HCT116 (cell line): Measurements from ENCODE around the gene SNX9. TPM values are rescaled to one million over a fixed set of nuclear protein-coding genes. Genes with fewer than 3 reads are reported as not detected.
"Not testable (repeated sequence)": the region's sequence is repeated elsewhere in the genome, so short reads cannot be mapped to it uniquely, and the experiment has no call there.

Source experiments
- ATAC-seq: fragments of 200-7000 bp; cut with Tn5 transposase; 2 replicates; pipeline ENCODE4 v1.9.1; 2020; ENCODE audit warnings: mild to moderate bottlenecking, moderate library complexity
- BruUV-seq: library from RNA; stranded (reverse); fragments of 400-500 nt; replicated peaks from 2 replicates; lab custom pipeline; 2021; lab: Mats Ljungman, UMichigan
- CTCF ChIA-PET: fragments of 300-600 bp; sonication (Branson Sonifier 250); formaldehyde crosslinking; loops from one replicate; lab custom pipeline; 2021; ENCODE audit warnings: antibody characterized with exemption; lab: Charles Lee
- POLR2A ChIA-PET: fragments of 300-600, 350-600 bp; sonication (Branson Sonifier 250); formaldehyde crosslinking; loops from one replicate; lab custom pipeline; 2021; ENCODE audit warnings: antibody characterized with exemption; lab: Charles Lee
- RAD21 ChIA-PET, 2 experiments: fragments of 300-600 bp; sonication (Branson Sonifier 250); formaldehyde crosslinking; loops; one replicate each; lab custom pipeline; 2023; ENCODE audit warnings: low total read pairs in 2 of 2; ENCODE audit not compliant: uncharacterized antibody in 2 of 2, unreplicated experiment in 2 of 2, low non-redundant PET in 1 of 2; lab: Charles Lee
- DNase-seq: peaks from one replicate; pipeline ENCODE4 v3.0.0-alpha.2; 2010; ENCODE audit warnings: low read depth, low spot score
- H2AFZ ChIP-seq: fragments of 200-600 bp; shearing (Covaris generic), sonication (generic); 2 replicates; pipeline ENCODE4 v1.6.1; 2017; ENCODE audit warnings: low read depth, mixed run types, mixed read lengths, antibody characterized with exemption, low read length; ENCODE audit not compliant: poor library complexity, severe bottlenecking
- H3K27ac ChIP-seq: 2 replicates; pipeline ENCODE4 v1.5.1; 2012; ENCODE audit warnings: low read depth, low read length
- H3K27me3 ChIP-seq: fragments of 200-600 bp; sonication (generic); 2 replicates; pipeline ENCODE4 v1.6.1; 2016; ENCODE audit warnings: mixed run types, low read length, mixed read lengths; ENCODE audit not compliant: insufficient read depth
- H3K36me3 ChIP-seq, 2 experiments: fragments of 200-500 bp in 1 of 2; fragments of 200-600 bp in 1 of 2; sonication (Bioruptor generic) in 1 of 2; sonication (generic) in 1 of 2; 2 replicates each; pipeline versions ENCODE4 v1.5.1 to v1.6.1; 2014 to 2016; ENCODE audit warnings: low read length in 2 of 2, inconsistent platforms in 1 of 2, mixed read lengths in 1 of 2, mixed run types in 1 of 2; ENCODE audit not compliant: insufficient read depth in 2 of 2, control insufficient read depth in 1 of 2
- H3K4me1 ChIP-seq, 2 experiments: fragments of 200-600 bp in 1 of 2; sonication (generic) in 1 of 2; 2 replicates each; pipeline versions ENCODE4 v1.5.1 to v1.6.1; 2012 to 2017; ENCODE audit warnings: low read length in 2 of 2, inconsistent platforms in 1 of 2, mild to moderate bottlenecking in 1 of 2, mixed read lengths in 1 of 2, mixed run types in 1 of 2, moderate library complexity in 1 of 2; ENCODE audit not compliant: insufficient read depth in 2 of 2, control insufficient read depth in 1 of 2
- H3K4me2 ChIP-seq: fragments of 200-600 bp; sonication (generic); 2 replicates; pipeline ENCODE4 v1.6.1; 2017; ENCODE audit warnings: mixed run types, low read length, mixed read lengths
- H3K4me3 ChIP-seq, 2 experiments: fragments of 200-600 bp in 1 of 2; sonication (generic) in 1 of 2; replicated peaks in 1 of 2; 2 replicates each; pipeline ENCODE4 v1.5.1; 2011 to 2016; ENCODE audit warnings: low read length in 2 of 2, control low read depth in 1 of 2, low read depth in 1 of 2, mild to moderate bottlenecking in 1 of 2, mixed read lengths in 1 of 2, mixed run types in 1 of 2
- H3K79me2 ChIP-seq: fragments of 200-600 bp; sonication (generic); 2 replicates; pipeline ENCODE4 v1.6.1; 2017; ENCODE audit warnings: mild to moderate bottlenecking, mixed run types, low read length, moderate library complexity, mixed read lengths; ENCODE audit not compliant: insufficient read depth
- H3K9ac ChIP-seq: fragments of 200-600 bp; sonication (generic); 2 replicates; pipeline ENCODE4 v1.6.1; 2016; ENCODE audit warnings: low read length, mixed read lengths
- H3K9me2 ChIP-seq: fragments of 200-600 bp; sonication (generic), shearing (Covaris generic); 2 replicates; pipeline ENCODE4 v1.6.1; 2017; ENCODE audit warnings: mixed run types, mild to moderate bottlenecking, moderate library complexity; ENCODE audit not compliant: insufficient read depth
- H3K9me3 ChIP-seq, 2 experiments: fragments of 200-500 bp in 1 of 2; fragments of 200-600 bp in 1 of 2; sonication (Bioruptor generic) in 1 of 2; sonication (generic) in 1 of 2; 2 replicates each; pipeline ENCODE4 v1.6.1; 2014 to 2017; ENCODE audit warnings: low read length in 2 of 2, mixed read lengths in 2 of 2, inconsistent platforms in 1 of 2, low read depth in 1 of 2, mild to moderate bottlenecking in 1 of 2, mixed run types in 1 of 2, moderate library complexity in 1 of 2; ENCODE audit not compliant: control insufficient read depth in 1 of 2, insufficient read depth in 1 of 2
- H4K20me1 ChIP-seq: fragments of 200-600 bp; sonication (generic), shearing (Covaris generic); 2 replicates; pipeline ENCODE4 v1.6.1; 2017; ENCODE audit warnings: mixed run types, mild to moderate bottlenecking, moderate library complexity; ENCODE audit not compliant: insufficient read depth
- FOSL1 ChIP-seq: IDR thresholded peaks from 2 replicates; pipeline ENCODE4 v1.6.1; 2012; ENCODE audit warnings: low read depth
- JUND ChIP-seq: IDR thresholded peaks from 2 replicates; pipeline ENCODE4 v1.6.1; 2012
- ZNF274 ChIP-seq: fragments of 200-500 bp; sonication (Bioruptor generic); IDR thresholded peaks from 2 replicates; pipeline ENCODE4 v1.6.1; 2014; ENCODE audit warnings: mild to moderate bottlenecking, low read depth, low read length, inconsistent platforms
- intact Hi-C: fragments of 100-400 bp; cut with micrococcal nuclease; formaldehyde crosslinking; loops from 2 replicates; pipeline ENCODE4 v1.10.0; 2022
- total RNA-seq: library from RNA; stranded (reverse); gene quantifications from one replicate; pipeline ENCODE4 v1.2.1, GENCODE V29; 2021; ENCODE audit not compliant: unreplicated experiment
- TF ChIP-seq, protein P1 (sequence below): IDR thresholded peaks from 2 replicates; pipeline ENCODE4 v1.6.1; 2012

The SNX9 gene
- total RNA-seq, 1 experiment from 2014 or later: 42.5 TPM

DNA sequence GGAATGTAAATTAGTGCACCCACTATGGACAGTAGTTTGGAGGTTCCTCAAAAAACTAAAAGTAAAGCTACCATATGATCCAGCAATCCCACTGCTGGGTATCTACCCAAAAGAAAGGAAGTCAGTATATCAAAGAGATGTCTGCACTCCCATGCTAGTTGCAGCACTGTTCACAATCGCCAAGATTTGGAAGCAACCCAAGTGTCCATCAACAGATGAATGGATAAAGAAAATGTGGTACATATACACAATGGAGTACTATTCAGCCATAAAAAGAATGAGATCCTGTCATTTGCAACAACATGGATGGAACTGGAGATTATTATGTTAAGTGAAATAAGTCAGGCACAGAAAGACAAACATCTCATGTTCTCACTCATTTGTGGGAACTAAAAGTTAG, 127.9 kb downstream of the SNX9 start:
- H4K20me1 ChIP-seq, H3K9me3 ChIP-seq, H3K27ac ChIP-seq, ATAC-seq, RAD21 ChIA-PET, H3K36me3 ChIP-seq, H3K79me2 ChIP-seq, H3K4me3 ChIP-seq, DNase-seq, H2AFZ ChIP-seq, POLR2A ChIA-PET, H3K9ac ChIP-seq, H3K27me3 ChIP-seq, H3K4me2 ChIP-seq, CTCF ChIA-PET, H3K9me2 ChIP-seq, BruUV-seq: not testable (repeated sequence)
- intact Hi-C loops: loop anchor here (10.0 kb wide), 1 partner anchor 286 kb away; no protein-coding TSS in a partner anchor
- H3K4me1 ChIP-seq: peaks cover 12 to 30% of the 10 kb centered on the region in 2 experiments; a peak in 3 of 4 replicates

DNA sequence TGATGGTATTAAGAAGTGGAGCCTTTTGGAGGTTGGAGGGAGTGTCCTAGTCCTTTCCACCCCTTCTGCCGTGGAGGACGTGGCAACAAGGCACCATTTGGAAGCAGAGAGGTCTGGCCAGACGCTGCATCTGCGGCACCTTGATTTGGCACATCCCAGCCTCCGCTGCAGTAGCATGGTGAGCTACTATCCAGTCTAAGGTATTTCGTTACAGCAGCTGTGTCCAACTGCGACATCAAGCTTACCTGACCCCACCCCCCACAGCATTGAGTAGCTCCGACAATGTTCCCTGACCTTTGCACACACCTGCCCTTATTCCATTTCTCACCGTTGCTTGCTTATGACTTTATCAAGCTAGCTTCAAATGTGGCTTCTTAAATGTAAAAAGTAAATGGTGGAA, 128.8 kb downstream of the SNX9 start:
- no peak overlapping the region for H3K27ac ChIP-seq

More for the DNA sequence above, 128.8 kb downstream of the SNX9 start:
- H2AFZ ChIP-seq: no peak overlapping the region
- no peak overlapping the region for H3K9ac ChIP-seq
- H3K9me2 ChIP-seq: no peaks in the 10 kb centered on the region
- H3K79me2 ChIP-seq: no peaks in the 10 kb centered on the region
- no peaks in the 10 kb centered on the region for H4K20me1 ChIP-seq
- DNase-seq (no peak), ATAC-seq (no peak)
- no peak for TF ChIP-seq JUND
- TF ChIP-seq FOSL1: no peak
- no peak for TF ChIP-seq ZNF274
- TF ChIP-seq, protein P1, sequence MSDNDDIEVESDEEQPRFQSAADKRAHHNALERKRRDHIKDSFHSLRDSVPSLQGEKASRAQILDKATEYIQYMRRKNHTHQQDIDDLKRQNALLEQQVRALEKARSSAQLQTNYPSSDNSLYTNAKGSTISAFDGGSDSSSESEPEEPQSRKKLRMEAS: no peak
- no peak overlapping the region for H3K4me2 ChIP-seq
- POLR2A ChIA-PET: no interaction called here
- no TSS peak for BruUV-seq
- intact Hi-C loops: loop anchor here (10.0 kb wide), 1 partner anchor 287 kb away; no protein-coding TSS in a partner anchor
- peaks cover 12 to 30% of the 10 kb centered on the region in 2 experiments; a peak in 3 of 4 replicates for H3K4me1 ChIP-seq
- CTCF ChIA-PET: no interaction called here
- peaks cover 0 to 4% of the 10 kb centered on the region in 2 experiments; a peak in 1 of 4 replicates for H3K36me3 ChIP-seq
- H3K4me3 ChIP-seq: no peak overlapping the region
- RAD21 ChIA-PET: no interaction called here
- H3K9me3 ChIP-seq: no peaks in the 10 kb centered on the region; a peak in 1 of 4 replicates
- no peaks in the 10 kb centered on the region for H3K27me3 ChIP-seq
